Loucy (cell line): ENCODE results near the gene LSP1.

Source experiments
- H2AFZ ChIP-seq: fragments of 200-600 bp; sonication (generic); 2 replicates; pipeline ENCODE4 v1.6.0; 2016; ENCODE audit warnings: antibody characterized with exemption, mild to moderate bottlenecking, low read length, moderate library complexity
- H3F3A ChIP-seq: fragments of 200-600 bp; 2 replicates; pipeline ENCODE4 v1.6.0; 2016; ENCODE audit warnings: antibody characterized with exemption, low read depth, mild to moderate bottlenecking
- H3K27me3 ChIP-seq: fragments of 200-600 bp; sonication (generic); 2 replicates; pipeline ENCODE4 v1.6.1; 2014; ENCODE audit warnings: low read length, mild to moderate bottlenecking; ENCODE audit not compliant: insufficient read depth, poor library complexity, severe bottlenecking
- H3K36me3 ChIP-seq: fragments of 200-600 bp; sonication (generic); 2 replicates; pipeline ENCODE4 v1.6.1; 2016; ENCODE audit warnings: low read length; ENCODE audit not compliant: insufficient read depth
- H3K4me1 ChIP-seq: fragments of 200-600 bp; sonication (generic); 2 replicates; pipeline ENCODE4 v1.5.1; 2014; ENCODE audit warnings: low read length, mild to moderate bottlenecking; ENCODE audit not compliant: insufficient read depth, poor library complexity, severe bottlenecking
- H3K4me2 ChIP-seq: fragments of 200-600 bp; sonication (generic); 2 replicates; pipeline ENCODE4 v1.6.0; 2014; ENCODE audit warnings: antibody characterized with exemption, low read length, low read depth, mild to moderate bottlenecking; ENCODE audit not compliant: poor library complexity, severe bottlenecking
- H3K4me3 ChIP-seq: fragments of 200-600 bp; sonication (generic); 2 replicates; pipeline ENCODE4 v1.5.1; 2014; ENCODE audit warnings: low read length, mild to moderate bottlenecking, mixed read lengths; ENCODE audit not compliant: poor library complexity, severe bottlenecking
- H3K79me2 ChIP-seq: fragments of 200-600 bp; sonication (generic); 2 replicates; pipeline ENCODE4 v1.6.1; 2014; ENCODE audit warnings: low read length; ENCODE audit not compliant: insufficient read depth
- H3K9ac ChIP-seq: fragments of 200-600 bp; sonication (generic); 2 replicates; pipeline ENCODE4 v1.6.0; 2014; ENCODE audit warnings: mild to moderate bottlenecking, low read depth, low read length, moderate library complexity; ENCODE audit not compliant: poor library complexity, severe bottlenecking
- H3K9me2 ChIP-seq: fragments of 200-600 bp; sonication (generic); replicated peaks from 2 replicates; pipeline ENCODE4 v1.6.1; 2016; ENCODE audit warnings: low read depth, low read length, mixed read lengths
- H3K9me3 ChIP-seq: fragments of 200-600 bp; sonication (generic); 2 replicates; pipeline ENCODE4 v1.6.1; 2014; ENCODE audit warnings: mild to moderate bottlenecking, antibody characterized with exemption, low read length, low read depth; ENCODE audit not compliant: insufficient read depth
- H4K20me1 ChIP-seq: fragments of 200-600 bp; sonication (generic); 2 replicates; pipeline ENCODE4 v1.6.0; 2014; ENCODE audit warnings: antibody characterized with exemption, low read length, mild to moderate bottlenecking; ENCODE audit not compliant: insufficient read depth, poor library complexity, severe bottlenecking
- CTCF ChIP-seq: fragments of 200-600 bp; sonication (generic); conservative IDR thresholded peaks from 2 replicates; pipeline ENCODE4 v1.5.1; 2014; ENCODE audit warnings: mild to moderate bottlenecking, antibody characterized with exemption, low read length
- EZH2phosphoT487 ChIP-seq: fragments of 200-600 bp; IDR thresholded peaks from 2 replicates; pipeline ENCODE4 v1.6.1; 2018; ENCODE audit warnings: antibody characterized with exemption, mild to moderate bottlenecking, moderate library complexity, borderline replicate concordance

The LSP1 gene

GRCh38 chr11:1845095-1845429 is 7.8 kb upstream of the LSP1 start:
- Histone ChIP-seq H3K4me2 (peak overlapping the region; percentile 73), H3K9ac (peak overlapping the region; percentile 34)

GRCh38 chr11:1845561-1846452 is 7.1 kb upstream of the LSP1 start:
- H3K36me3 ChIP-seq, result no peaks in the 10 kb centered on the region
- H2AFZ ChIP-seq, result no peak overlapping the region
- no peaks in the 10 kb centered on the region for H3K9me2 ChIP-seq
- no peaks in the 10 kb centered on the region for H3K9me3 ChIP-seq
- H3K4me2 ChIP-seq, result peak overlapping the region; percentile 73
- no peaks in the 10 kb centered on the region for H3K79me2 ChIP-seq
- H3K9ac ChIP-seq, result peak overlapping the region; percentile 34
- TF ChIP-seq EZH2phosphoT487, result no peak
- TF ChIP-seq CTCF, result no peak
- H4K20me1 ChIP-seq, result no peaks in the 10 kb centered on the region
- no peaks in the 10 kb centered on the region for H3F3A ChIP-seq
- H3K27me3 ChIP-seq, result peaks cover 6% of the 10 kb centered on the region
- H3K4me1 ChIP-seq, result peaks cover 24% of the 10 kb centered on the region
- no peak overlapping the region for H3K4me3 ChIP-seq

More at GRCh38 chr11:1845095-1845429, 7.8 kb upstream of the LSP1 start:
- Histone ChIP-seq H2AFZ (peak overlapping the region; percentile 9; the same call in 1 of the 2 replicates), H3K9me2 (no peaks in the 10 kb centered on the region), H3K9me3 (no peaks in the 10 kb centered on the region), H3K4me3 (peak overlapping the region; percentile 18), H4K20me1 (no peaks in the 10 kb centered on the region), H3K27me3 (peaks cover 6% of the 10 kb centered on the region), H3K79me2 (no peaks in the 10 kb centered on the region), H3K36me3 (no peaks in the 10 kb centered on the region), H3F3A (no peaks in the 10 kb centered on the region), H3K4me1 (peaks cover 27% of the 10 kb centered on the region)
- TF ChIP-seq EZH2phosphoT487, result no peak
- TF ChIP-seq CTCF, result no peak

DNA sequence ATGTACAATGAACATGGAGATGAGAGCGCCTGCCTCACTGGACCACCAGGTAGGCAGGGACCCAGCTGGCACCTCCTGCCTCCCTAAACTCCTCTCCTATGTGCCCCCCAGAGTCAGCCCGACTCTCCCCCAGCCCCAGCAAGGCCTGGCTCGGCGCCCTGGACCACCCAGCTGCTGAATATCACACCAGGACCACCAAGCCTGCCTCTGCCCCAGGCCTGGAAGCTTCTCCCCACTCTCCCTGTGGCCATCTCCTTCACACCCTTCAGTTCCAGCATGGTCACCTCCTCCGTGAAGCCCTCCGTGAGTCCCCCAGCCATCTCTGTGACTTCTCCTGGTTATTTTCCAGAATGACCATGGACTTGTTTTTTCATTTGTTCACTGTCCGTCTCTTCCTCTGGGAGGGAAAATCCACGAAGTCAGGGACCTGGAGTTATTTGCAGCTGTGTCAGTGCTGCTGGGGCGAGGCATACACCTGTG is 6.4 kb upstream of the LSP1 start:
- Histone ChIP-seq H3F3A (no peaks in the 10 kb centered on the region), H3K9me2 (no peaks in the 10 kb centered on the region), H3K36me3 (no peaks in the 10 kb centered on the region), H4K20me1 (no peaks in the 10 kb centered on the region), H3K27me3 (peaks cover 6% of the 10 kb centered on the region), H2AFZ (no peak overlapping the region), H3K4me3 (no peak overlapping the region), H3K9me3 (no peaks in the 10 kb centered on the region), H3K9ac (no peak overlapping the region), H3K4me2 (no peak overlapping the region), H3K4me1 (peaks cover 24% of the 10 kb centered on the region), H3K79me2 (no peaks in the 10 kb centered on the region)
- TF ChIP-seq EZH2phosphoT487, result no peak
- no peak for TF ChIP-seq CTCF
